Activated CD4-positive, alpha-beta memory T cell treated with anti-CD3 and anti-CD28 coated beads for 36 hours (primary cell): Measurements from ENCODE around the gene SLC4A4. TPM values are rescaled to one million over a fixed set of nuclear protein-coding genes. Genes with fewer than 3 reads are reported as not detected.

Experiments used
- CTCF ChIA-PET: fragments of 350-600 bp; sonication (Branson Sonifier 250); formaldehyde crosslinking; loops from one replicate; lab custom pipeline; 2021; ENCODE audit warnings: antibody characterized with exemption, inconsistent platforms; lab: Charles Lee
- POLR2A ChIA-PET: fragments of 350-600 bp; sonication (Branson Sonifier 250); formaldehyde crosslinking; loops from one replicate; lab custom pipeline; 2021; ENCODE audit warnings: antibody characterized with exemption; lab: Charles Lee
- DNase-seq: peaks from one replicate; pipeline ENCODE4 v3.0.0-alpha.2; 2020
- H3K27ac Mint-ChIP-seq: one replicate; pipeline ENCODE4 v1.8.0; 2021; ENCODE audit warnings: mixed read lengths
- H3K27me3 Mint-ChIP-seq: one replicate; pipeline ENCODE4 v1.8.0; 2021; ENCODE audit warnings: mixed read lengths
- H3K36me3 Mint-ChIP-seq: one replicate; pipeline ENCODE4 v1.8.0; 2021; ENCODE audit warnings: mixed read lengths
- H3K4me1 Mint-ChIP-seq: one replicate; pipeline ENCODE4 v1.8.0; 2021; ENCODE audit warnings: low read depth, mixed read lengths
- H3K4me3 Mint-ChIP-seq: one replicate; pipeline ENCODE4 v1.8.0; 2021; ENCODE audit warnings: mild to moderate bottlenecking, mixed read lengths
- H3K9me3 Mint-ChIP-seq: one replicate; pipeline ENCODE4 v1.8.0; 2021; ENCODE audit warnings: mixed read lengths
- intact Hi-C: fragments of 100-400 bp; cut with micrococcal nuclease; formaldehyde crosslinking; loops from one replicate; pipeline ENCODE4 v1.15.1; 2023
- total RNA-seq, 2 experiments: library from RNA; stranded (reverse); gene quantifications; one replicate each; pipeline ENCODE4 v1.2.3, GENCODE V29; 2021

SLC4A4 gene
- total RNA-seq, 2 experiments from 2014 or later: 0.43 to 0.51 TPM

DNA sequence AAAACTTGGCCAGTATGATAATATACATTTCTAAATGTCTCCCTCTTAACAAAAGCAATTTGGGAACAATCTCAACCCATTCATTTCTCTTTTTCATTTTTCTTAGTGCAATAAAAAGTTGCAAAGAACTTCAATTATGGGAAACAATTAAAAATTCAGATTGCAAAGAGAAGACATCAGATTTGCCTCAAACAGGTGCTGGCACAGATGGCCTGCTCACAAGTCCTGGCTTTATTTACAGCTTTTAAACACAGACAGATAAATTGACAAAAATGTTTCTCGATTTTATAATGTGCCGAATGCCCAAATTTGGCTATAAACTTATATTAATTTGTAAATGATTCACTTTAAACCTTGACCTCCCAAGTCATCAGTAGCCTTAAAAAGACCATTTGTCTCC is 28.7 kb downstream of the SLC4A4 start:
- intact Hi-C loops: no loop called here
- POLR2A ChIA-PET: no interaction called here
- Mint-ChIP-seq H3K36me3 (no peaks in the 10 kb centered on the region), H3K9me3 (no peaks in the 10 kb centered on the region), H3K27me3 (no peaks in the 10 kb centered on the region), H3K4me3 (no peak overlapping the region), H3K27ac (no peak overlapping the region), H3K4me1 (no peaks in the 10 kb centered on the region)
- CTCF ChIA-PET: no interaction called here
- no peak for DNase-seq

DNA sequence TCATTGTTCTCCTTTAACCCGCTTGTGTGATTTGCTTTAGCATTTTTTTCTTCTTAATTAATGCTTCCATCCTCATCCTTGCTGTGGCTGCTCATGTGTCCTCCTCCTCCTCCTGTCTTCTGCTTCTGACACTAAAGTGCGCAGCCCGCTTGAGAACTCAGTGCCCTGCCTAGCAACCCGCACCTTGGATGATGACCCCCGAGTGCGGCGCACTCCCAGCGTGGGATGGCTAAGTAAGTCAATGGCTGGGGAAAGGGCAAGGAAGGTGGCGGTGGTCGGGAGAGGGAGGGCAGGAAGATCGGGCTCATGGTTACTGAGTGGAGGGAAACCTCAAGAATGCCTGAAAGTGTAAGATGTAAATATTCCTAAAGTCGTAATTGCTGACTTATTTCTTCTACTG is 30.1 kb downstream of the SLC4A4 start:
- CTCF ChIA-PET: no interaction called here
- intact Hi-C loops: no loop called here
- H3K36me3 Mint-ChIP-seq: no peaks in the 10 kb centered on the region

DNA sequence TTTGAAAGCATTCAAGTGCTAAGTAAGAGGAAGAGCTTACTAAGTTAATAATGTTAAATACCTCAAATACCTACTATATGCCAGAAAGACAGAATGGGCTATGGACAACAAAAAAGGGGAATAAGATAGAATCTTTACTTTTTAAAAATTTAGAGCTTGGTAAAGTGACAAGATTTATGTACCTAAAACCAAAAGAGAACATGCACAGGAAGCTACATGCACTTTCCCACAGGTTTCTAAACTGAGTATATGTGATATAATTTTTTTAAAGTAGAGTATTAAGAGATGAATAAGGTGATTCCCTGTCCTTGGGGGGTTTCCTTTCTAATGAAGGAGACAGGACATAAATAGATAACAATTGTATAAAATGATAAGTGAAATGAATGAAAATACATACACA is 30.7 kb downstream of the SLC4A4 start:
- DNase-seq: no peak
- Mint-ChIP-seq H3K4me1 (no peaks in the 10 kb centered on the region), H3K27me3 (no peaks in the 10 kb centered on the region), H3K27ac (no peak overlapping the region), H3K36me3 (no peaks in the 10 kb centered on the region), H3K9me3 (no peaks in the 10 kb centered on the region), H3K4me3 (no peak overlapping the region)
- CTCF ChIA-PET: no interaction called here
- intact Hi-C loops: no loop called here
- POLR2A ChIA-PET: no interaction called here

More for the DNA sequence above, 30.1 kb downstream of the SLC4A4 start:
- no peak overlapping the region for H3K4me3 Mint-ChIP-seq
- no peaks in the 10 kb centered on the region for H3K27me3 Mint-ChIP-seq
- H3K9me3 Mint-ChIP-seq: no peaks in the 10 kb centered on the region
- H3K4me1 Mint-ChIP-seq: no peaks in the 10 kb centered on the region
- POLR2A ChIA-PET: no interaction called here
- H3K27ac Mint-ChIP-seq: no peak overlapping the region
- DNase-seq: no peak

DNA sequence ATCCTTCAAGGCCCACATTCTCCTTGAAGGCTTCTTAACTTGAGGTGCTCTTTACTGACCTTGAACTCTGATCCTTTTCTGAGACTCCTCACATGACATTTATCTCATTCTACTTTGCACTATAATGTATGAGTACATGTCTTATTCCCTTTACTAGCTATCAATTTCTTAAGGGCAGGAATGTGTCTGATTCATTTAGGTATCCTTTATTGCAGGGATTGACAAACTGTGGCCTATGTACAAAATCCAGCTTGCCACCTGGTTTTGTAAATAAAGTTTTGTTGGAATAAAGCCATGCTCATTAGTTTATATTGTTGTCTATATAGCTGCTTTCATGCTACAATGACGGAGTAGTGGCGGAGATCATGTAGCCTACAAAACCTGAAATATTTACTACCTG is 36.7 kb downstream of the SLC4A4 start:
- H3K4me3 Mint-ChIP-seq: no peak overlapping the region
- no peak for DNase-seq
- intact Hi-C loops: no loop called here
- no peaks in the 10 kb centered on the region for H3K9me3 Mint-ChIP-seq
- H3K27me3 Mint-ChIP-seq: no peaks in the 10 kb centered on the region
- H3K36me3 Mint-ChIP-seq: no peaks in the 10 kb centered on the region
- no peaks in the 10 kb centered on the region for H3K4me1 Mint-ChIP-seq
- no peak overlapping the region for H3K27ac Mint-ChIP-seq
- ChIA-PET POLR2A (no interaction called here), CTCF (no interaction called here)

DNA sequence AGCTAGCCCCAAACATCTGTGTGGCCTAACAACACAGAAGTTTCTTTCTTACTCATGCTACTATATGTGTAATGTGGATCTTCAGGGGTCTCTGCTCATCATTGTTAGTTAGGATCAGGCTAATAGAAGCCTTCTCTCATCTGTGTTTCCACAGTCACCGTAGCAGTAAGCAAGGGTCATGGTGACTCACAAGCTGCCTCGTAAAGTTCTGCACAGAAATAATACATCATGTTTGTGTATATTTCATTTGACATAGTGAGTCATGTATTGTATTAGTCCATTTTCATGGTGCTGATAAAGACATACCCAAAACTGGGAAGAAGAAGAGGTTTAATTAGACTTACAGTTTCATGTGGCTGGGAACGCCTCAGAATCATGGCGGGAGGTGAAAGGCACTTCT is 38.7 kb downstream of the SLC4A4 start:
- Mint-ChIP-seq H3K4me3 (no peak overlapping the region), H3K9me3 (no peaks in the 10 kb centered on the region), H3K27me3 (no peaks in the 10 kb centered on the region), H3K36me3 (no peaks in the 10 kb centered on the region), H3K4me1 (no peaks in the 10 kb centered on the region), H3K27ac (no peak overlapping the region)
- intact Hi-C loops: no loop called here
- POLR2A ChIA-PET: no interaction called here
- CTCF ChIA-PET: no interaction called here
- no peak for DNase-seq

DNA sequence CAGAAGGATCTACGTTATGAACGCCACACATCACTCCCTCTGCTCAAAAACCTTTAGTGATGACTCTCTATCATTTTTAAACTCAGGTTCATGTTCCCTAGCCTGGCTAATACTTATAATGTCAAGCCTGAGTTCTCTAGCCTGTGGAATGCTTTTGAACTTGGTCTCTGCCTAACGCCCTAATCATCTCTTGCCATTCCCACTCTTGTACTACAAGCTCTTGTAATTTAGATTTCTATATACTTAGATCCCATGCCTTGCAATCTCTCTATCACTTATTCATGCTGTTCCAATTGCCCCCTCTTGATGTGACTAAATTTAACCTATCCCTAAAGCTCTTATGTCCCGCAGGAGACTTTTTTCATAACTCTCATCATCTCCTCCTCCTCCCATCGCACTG is 40.3 kb downstream of the SLC4A4 start:
- no peak overlapping the region for H3K27ac Mint-ChIP-seq
- no peaks in the 10 kb centered on the region for H3K36me3 Mint-ChIP-seq
- no peaks in the 10 kb centered on the region for H3K9me3 Mint-ChIP-seq
- CTCF ChIA-PET: interaction anchor here (0.7 kb wide), 1 partner anchor 314 kb away, joined by 4 read pairs; no protein-coding TSS in a partner anchor
- H3K27me3 Mint-ChIP-seq: no peaks in the 10 kb centered on the region
- POLR2A ChIA-PET: no interaction called here
- no peak overlapping the region for H3K4me3 Mint-ChIP-seq
- intact Hi-C loops: no loop called here
- H3K4me1 Mint-ChIP-seq: no peaks in the 10 kb centered on the region
- no peak for DNase-seq

DNA sequence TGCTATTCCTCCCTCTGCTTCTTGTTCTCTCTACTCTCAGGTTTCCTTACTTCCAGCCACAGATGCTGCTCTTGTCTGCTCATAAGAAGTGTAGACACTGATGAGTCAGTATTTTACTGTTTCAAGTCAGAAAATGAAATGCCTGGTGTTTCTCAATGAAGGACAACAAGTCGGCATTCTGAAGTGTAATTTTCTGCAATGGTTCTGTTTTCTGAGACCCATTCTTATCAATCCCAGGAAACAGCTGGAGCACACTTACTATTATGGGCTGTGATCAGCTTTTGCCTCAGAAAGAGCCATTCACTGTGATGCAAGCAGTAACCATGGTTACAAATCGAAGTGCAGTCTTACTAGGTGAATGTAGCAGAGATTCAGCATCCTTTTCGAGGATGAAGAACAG is 42.0 kb downstream of the SLC4A4 start:
- DNase-seq: no peak
- intact Hi-C loops: no loop called here
- ChIA-PET CTCF (no interaction called here), POLR2A (no interaction called here)
- no peak overlapping the region for H3K4me3 Mint-ChIP-seq
- no peaks in the 10 kb centered on the region for H3K36me3 Mint-ChIP-seq
- no peaks in the 10 kb centered on the region for H3K27me3 Mint-ChIP-seq
- H3K4me1 Mint-ChIP-seq: no peaks in the 10 kb centered on the region
- H3K9me3 Mint-ChIP-seq: no peaks in the 10 kb centered on the region
- no peak overlapping the region for H3K27ac Mint-ChIP-seq

DNA sequence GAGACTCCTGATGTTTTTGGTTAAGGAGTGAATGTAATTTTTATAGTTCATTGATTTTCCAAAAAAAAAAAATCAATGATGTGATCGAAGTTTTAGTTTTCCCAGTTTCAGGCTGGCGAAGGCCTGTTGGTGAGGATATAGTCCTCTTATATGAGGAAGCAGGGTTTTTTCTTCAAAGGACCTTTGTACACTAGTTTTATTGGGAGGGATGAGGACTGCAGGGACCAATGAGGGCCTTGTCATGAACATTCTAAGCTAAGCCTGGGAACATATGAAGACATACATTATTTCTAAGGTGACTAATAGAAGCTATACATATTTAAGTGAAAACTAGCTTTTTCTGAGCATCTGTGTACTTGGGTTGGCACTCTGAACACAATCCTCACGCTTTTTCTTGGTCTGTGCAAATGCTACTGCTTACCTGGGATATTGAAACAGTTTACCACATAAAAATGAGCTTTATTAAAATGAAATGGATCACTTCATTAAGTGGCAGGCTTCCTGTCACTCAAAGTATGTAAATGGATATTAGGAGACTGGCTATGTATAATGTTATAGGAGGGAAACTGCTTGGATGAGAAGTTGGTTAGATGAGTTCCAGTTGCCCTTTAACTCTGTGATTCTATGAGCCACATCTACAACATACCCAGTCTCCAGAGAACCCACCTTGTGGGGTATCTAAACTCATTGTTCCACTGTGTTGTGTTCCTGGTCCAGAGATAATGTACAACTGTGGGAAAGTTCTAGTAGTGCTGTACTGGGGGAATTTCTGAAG is 43.5 kb downstream of the SLC4A4 start:
- Mint-ChIP-seq H3K27me3 (no peaks in the 10 kb centered on the region), H3K36me3 (no peaks in the 10 kb centered on the region), H3K9me3 (no peaks in the 10 kb centered on the region), H3K4me1 (no peaks in the 10 kb centered on the region), H3K4me3 (no peak overlapping the region), H3K27ac (no peak overlapping the region)
- CTCF ChIA-PET: no interaction called here
- POLR2A ChIA-PET: interaction anchor here (0.7 kb wide), 1 partner anchor 10 kb away, joined by 6 read pairs; no protein-coding TSS in a partner anchor
- DNase-seq: no peak
- intact Hi-C loops: no loop called here

DNA sequence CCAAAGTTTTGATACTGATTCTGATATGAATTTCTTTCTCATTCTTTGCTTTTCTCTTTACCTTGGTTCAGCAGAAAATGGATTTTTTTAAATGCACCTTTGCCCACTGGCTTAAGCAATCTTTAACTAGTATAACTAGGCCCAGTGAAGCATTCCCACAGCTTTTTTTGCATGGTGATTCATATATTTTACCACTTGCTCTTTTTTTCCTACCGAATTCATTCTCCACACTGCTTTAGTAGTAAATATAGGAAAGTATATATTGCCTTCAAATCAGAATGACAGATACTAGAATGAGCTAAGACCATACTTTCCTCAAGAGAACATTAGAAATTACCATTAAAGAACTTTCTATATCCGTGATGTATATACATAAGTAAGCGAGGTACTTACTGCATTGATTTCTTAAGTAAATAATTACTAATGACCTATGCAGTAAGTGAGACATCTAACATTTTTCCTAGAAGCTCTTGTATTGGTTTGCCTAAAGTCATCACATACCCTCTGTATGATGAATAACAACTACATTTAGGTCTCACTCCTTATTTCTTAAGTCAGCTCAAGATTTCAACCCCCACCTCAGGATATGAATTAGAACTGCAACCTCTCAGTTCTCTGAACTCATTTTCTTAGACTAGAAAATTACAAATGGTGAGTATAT is 44.2 kb downstream of the SLC4A4 start:
- Mint-ChIP-seq H3K27ac (no peak overlapping the region), H3K9me3 (no peaks in the 10 kb centered on the region), H3K36me3 (no peaks in the 10 kb centered on the region), H3K4me1 (no peaks in the 10 kb centered on the region), H3K27me3 (no peaks in the 10 kb centered on the region), H3K4me3 (no peak overlapping the region)
- no peak for DNase-seq
- intact Hi-C loops: no loop called here
- ChIA-PET CTCF (no interaction called here), POLR2A (no interaction called here)

DNA sequence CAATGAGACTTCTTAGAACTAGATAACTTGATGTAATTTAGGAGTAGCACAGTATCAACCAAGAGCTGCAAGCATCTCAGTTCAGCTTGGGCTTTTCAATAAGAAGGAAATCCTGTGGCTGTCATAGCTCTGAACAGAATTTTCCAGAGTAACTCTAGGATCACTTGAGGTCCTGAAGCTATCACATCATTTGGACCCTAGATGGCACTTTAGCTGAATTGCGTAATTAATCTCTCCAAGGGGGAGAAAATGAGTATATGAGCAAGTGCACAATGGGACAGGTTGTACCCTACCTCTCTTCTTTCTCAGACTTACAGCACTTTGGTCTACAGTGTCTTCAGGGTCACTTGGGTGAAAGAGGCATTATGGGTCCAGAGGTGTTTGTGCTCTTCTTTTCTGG is 45.2 kb downstream of the SLC4A4 start:
- no peaks in the 10 kb centered on the region for H3K9me3 Mint-ChIP-seq
- intact Hi-C loops: no loop called here
- ChIA-PET POLR2A (no interaction called here), CTCF (no interaction called here)
- H3K27ac Mint-ChIP-seq: no peak overlapping the region
- no peaks in the 10 kb centered on the region for H3K4me1 Mint-ChIP-seq
- H3K36me3 Mint-ChIP-seq: no peaks in the 10 kb centered on the region
- DNase-seq: no peak
- H3K27me3 Mint-ChIP-seq: no peaks in the 10 kb centered on the region
- no peak overlapping the region for H3K4me3 Mint-ChIP-seq

DNA sequence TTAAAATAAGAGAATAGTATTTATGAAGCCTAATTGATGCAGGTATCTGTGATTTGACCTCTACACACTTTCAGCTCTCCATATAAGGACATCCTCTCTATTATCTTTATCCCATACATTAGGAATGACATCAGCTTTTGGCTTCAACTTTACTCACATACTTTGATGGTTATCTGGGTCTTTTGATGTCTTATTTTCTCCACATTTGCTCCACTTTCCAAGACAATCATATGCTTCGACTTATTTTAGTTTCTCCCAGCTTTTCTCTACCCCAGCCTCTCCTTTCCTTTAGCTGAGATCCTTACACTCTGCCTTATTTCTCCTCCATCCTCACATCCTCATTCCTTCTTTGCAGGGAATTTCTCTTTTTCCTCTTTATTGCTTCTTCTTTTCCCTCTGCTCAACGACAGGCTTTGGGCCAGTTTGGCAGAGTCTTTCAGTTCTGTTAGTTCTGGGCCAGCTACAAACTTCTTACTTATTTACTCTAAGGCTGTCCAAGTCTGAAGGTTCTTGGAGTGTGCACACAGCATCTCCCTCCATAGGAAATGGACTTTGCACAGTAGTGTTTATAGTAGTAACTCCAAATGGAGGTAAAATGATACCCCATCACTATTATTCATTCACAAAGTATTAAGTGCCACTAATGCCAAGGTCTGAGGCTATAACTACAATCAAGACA is 50.5 kb downstream of the SLC4A4 start:
- H3K36me3 Mint-ChIP-seq: no peaks in the 10 kb centered on the region
- ChIA-PET CTCF (no interaction called here), POLR2A (no interaction called here)
- no peaks in the 10 kb centered on the region for H3K9me3 Mint-ChIP-seq
- no peaks in the 10 kb centered on the region for H3K4me1 Mint-ChIP-seq
- intact Hi-C loops: no loop called here
- peaks cover 12% of the 10 kb centered on the region for H3K27me3 Mint-ChIP-seq
- H3K27ac Mint-ChIP-seq: no peak overlapping the region
- no peak overlapping the region for H3K4me3 Mint-ChIP-seq
- no peak for DNase-seq

DNA sequence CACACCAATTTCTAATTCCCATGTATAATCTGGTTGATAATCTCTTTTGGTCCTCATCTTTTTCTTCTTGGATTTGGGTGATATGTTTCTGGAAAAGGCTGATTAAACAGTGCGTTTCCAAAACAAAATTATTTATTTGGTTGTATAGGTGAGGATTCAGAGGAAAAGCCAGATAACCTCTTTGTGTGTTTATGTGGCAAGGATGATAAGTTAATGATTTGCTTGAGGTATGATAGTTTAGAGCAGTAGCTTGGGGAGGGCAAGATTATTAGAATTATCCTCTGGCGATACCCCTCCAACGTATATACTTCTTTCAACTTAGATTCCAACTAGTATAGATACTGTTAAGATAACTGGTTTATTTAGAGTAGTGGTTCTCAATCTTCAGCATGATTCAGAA is 53.3 kb downstream of the SLC4A4 start:
- no peak for DNase-seq
- Mint-ChIP-seq H3K4me3 (no peak overlapping the region), H3K27ac (no peak overlapping the region), H3K27me3 (peaks cover 13% of the 10 kb centered on the region), H3K9me3 (no peaks in the 10 kb centered on the region), H3K36me3 (no peaks in the 10 kb centered on the region), H3K4me1 (no peaks in the 10 kb centered on the region)
- intact Hi-C loops: no loop called here
- CTCF ChIA-PET: no interaction called here
- POLR2A ChIA-PET: no interaction called here
